HG03432 (cell line): ENCODE results near the gene NAV3.

Source experiments
- ATAC-seq: cut with Tn5 transposase; IDR thresholded peaks from one replicate; pipeline ENCODE4 v1.9.1; 2021; ENCODE audit warnings: mild to moderate bottlenecking, moderate library complexity; ENCODE audit not compliant: unreplicated experiment

Gene NAV3, protein sequence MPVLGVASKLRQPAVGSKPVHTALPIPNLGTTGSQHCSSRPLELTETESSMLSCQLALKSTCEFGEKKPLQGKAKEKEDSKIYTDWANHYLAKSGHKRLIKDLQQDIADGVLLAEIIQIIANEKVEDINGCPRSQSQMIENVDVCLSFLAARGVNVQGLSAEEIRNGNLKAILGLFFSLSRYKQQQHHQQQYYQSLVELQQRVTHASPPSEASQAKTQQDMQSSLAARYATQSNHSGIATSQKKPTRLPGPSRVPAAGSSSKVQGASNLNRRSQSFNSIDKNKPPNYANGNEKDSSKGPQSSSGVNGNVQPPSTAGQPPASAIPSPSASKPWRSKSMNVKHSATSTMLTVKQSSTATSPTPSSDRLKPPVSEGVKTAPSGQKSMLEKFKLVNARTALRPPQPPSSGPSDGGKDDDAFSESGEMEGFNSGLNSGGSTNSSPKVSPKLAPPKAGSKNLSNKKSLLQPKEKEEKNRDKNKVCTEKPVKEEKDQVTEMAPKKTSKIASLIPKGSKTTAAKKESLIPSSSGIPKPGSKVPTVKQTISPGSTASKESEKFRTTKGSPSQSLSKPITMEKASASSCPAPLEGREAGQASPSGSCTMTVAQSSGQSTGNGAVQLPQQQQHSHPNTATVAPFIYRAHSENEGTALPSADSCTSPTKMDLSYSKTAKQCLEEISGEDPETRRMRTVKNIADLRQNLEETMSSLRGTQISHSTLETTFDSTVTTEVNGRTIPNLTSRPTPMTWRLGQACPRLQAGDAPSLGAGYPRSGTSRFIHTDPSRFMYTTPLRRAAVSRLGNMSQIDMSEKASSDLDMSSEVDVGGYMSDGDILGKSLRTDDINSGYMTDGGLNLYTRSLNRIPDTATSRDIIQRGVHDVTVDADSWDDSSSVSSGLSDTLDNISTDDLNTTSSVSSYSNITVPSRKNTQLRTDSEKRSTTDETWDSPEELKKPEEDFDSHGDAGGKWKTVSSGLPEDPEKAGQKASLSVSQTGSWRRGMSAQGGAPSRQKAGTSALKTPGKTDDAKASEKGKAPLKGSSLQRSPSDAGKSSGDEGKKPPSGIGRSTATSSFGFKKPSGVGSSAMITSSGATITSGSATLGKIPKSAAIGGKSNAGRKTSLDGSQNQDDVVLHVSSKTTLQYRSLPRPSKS (N-terminal part only)

DNA sequence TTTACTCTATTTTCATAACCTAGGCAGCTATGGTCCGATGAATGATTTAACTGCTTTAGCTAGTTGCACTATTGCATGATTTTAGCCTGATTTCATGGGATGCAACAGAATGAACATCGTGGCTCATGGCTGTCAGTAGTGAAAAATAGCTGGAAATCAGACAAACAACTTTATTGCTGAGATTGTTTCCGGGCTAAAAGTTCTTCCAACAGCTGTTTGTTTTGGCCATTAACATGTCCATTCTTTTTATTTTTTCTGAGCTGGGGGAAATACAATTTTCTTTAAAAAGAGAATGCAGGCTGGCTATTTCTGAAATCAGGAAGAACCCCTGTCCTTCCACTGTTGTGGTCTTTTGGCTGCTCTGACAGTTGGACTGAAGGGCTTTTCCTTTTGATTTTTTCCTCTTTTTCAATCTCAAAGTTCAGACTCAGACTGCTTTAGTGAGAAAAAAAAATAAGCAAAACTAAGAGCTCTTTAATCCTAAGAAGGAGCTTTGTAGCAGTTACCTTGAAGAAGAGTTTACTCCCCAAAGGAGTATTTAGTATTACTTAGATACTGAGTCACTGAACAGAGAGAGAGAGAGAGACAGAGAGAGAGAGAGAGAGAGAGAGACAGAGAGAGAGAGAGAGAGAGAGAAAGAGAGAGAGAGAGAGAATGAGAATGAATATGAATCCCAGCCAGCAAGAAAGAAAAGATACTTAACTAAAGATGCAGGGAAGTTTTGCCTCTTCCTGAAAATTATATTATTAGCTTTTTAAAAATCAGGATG, at the start of gene NAV3:
Gene NAV3, plus strand, starts transcription at position 312 of the 769 bp plus-strand sequence. CDS start 568 bp downstream, outside the sequence.
- no peak for ATAC-seq

DNA sequence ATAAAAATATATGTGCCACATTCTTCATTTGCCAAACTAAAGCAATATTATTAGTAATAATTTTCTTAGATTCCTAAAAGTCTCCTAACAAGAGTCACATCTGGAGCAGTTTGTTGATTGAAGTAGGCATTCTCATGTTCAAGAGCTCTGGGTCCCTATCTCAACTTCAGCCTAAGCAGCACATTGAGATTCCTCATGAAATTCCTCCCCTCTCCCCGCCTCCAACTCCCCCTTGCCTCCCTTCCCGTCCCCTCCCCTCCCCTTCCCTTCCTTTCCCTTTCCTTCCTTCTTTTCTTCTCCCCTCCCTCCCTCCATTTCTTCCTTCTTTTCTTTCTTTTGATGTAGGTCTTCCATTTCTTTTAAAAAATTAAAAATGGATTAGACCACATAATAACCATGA, 48.7 kb upstream of the NAV3 start:
- ATAC-seq, result no peak

DNA sequence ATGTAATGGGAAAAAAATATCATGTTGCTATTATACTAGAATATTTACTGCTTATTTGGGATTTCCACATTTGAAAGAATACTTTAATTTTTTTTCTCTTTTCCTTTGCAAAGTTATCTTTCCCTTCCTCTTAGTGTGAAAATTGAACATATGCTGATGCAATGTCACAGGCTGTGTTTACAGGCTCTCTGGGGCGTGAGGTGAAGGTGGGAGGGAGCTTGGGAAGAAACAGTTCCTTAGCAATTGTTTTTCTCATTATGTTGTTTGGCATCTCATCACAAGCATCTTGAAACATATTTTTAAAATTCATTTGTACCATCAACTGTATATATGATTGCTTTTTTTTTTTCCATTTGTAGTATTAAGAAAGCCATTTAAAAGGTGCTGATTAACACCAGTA, 47.9 kb upstream of the NAV3 start:
- no peak for ATAC-seq

DNA sequence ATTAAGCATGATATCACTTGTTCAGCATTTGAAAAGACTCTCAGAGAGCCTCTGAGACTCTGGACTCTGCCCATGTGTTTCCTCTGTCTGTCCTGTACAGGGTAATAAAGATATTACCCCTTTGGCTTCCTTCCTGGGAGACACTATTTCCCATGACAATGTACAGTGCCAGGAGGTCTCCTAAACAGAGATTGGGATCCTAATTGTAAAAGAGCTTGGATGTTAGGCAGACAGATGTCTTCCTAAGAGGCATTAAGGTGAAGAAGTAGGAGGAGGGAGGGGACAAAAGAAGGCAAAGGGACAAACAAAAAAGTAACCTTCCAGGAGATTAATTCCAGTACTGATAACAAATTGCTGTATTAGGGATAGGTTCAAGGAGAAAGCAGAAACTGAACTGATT, 45.5 kb upstream of the NAV3 start:
- no peak for ATAC-seq

DNA sequence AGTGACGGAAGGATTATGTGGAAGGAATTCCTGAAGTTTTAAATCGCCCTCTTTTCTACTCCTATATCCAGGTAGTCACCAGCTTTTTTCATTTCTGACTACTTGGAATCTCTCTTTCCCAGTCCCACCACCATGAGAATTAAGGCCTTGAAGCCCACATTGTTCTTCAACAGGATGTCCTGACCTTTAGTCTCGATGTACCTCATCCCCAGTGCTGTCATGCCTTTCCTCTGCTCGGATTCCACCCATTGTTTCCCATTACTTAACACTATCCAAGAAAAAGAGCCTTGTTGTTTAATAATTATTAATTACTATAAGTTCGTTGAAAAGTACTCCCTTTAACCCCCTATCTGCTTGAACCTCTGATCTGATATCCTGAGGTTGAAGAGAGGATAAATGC, 44.0 kb upstream of the NAV3 start:
- ATAC-seq, result no peak

DNA sequence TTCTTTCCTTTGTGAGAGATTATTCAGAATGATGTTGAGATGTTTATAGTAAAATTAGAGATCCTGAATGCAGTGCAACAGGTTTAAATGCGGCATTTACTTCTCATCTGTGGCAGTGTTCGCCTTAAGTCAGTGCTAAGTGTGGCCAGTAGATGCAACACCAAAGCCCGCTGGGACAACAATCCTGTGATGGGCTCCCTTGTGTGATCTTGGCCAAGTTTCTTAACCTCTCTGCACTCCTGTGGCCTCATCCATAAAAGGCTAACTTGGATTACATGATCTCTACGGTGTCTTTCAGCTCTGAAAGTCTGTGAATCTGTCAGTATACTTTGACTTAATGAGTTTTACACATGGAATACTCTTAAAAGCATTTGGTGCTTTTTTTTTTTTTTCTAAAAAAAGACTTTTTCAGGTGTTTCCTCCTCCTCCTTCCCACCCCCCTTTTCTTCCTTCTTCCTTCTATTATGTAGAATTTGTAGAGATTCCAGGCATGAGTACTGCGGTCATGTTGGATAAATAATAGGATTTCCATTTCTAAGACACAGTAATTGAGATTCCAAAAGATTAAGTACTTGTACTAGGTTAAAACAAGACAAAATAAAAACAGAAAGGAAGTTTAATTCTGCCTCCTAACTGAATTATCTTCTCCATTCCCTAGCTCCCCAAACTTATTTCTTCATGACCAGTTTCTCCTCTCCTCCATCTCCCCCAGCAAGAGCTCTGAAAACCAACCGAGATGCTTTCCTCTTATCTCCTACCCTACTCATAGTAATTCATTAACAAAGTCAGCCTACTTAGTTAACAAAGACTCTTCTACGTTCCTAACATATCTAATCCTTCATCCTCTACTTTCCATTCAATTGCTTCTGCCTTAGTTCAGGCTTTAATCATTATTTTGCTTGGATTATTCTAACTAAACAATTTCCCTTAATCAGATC, 42.2 kb upstream of the NAV3 start:
- no peak for ATAC-seq

DNA sequence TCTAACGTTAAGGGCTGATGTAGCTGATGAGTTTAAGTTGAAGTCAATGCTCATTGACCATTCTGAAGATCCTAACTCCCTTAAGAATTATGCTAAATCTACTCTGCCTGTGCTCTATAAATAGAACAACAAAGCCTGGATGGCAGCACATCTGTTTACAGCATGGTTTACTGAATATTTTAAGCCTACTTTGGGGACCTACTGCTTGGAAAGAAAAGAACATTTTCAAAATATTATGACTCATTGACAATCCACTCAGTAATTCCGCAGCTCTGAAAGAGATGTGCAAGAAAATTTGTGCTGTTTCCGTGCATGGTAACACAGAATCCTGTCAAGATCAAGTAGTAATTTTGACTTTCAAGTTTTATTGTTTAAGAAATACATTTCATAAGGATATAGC, 35.0 kb upstream of the NAV3 start:
- no peak for ATAC-seq

DNA sequence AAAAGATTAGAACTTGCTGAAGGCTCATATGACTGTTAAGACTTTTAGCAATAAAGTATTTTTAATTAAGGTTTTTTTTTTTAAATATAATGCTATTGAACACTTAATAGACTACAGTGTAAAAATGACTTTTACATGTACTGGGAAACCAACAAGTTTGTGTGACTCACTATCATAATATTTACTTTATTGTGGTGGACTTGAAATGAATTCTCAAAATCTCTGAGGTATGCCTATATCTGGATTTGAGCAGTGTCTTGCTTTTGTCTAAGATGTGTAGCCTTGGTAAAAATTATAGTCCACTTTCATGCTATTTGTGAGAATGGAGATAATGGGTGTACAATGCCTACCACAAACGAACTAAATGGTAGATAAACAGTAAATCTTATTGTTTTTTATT, 33.9 kb upstream of the NAV3 start:
- ATAC-seq, result no peak

DNA sequence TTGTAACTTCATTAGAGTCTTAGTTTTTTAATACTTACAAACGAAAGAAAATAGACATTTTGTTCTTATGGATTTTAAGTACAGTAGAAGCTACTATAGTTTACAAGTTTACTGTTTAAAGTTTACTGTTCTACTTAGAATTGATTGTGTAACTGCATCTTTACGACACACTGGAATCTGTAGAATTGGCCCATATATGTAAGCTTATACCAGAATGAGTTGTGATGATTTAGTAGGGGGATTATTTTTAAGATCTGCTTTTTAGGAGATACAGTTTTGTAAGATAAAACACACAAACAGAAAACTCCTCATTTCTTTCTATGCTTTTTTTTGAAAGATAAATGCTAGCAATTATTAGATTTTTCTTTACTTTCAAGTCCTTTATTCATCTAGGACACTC, 30.2 kb upstream of the NAV3 start:
- no peak for ATAC-seq

DNA sequence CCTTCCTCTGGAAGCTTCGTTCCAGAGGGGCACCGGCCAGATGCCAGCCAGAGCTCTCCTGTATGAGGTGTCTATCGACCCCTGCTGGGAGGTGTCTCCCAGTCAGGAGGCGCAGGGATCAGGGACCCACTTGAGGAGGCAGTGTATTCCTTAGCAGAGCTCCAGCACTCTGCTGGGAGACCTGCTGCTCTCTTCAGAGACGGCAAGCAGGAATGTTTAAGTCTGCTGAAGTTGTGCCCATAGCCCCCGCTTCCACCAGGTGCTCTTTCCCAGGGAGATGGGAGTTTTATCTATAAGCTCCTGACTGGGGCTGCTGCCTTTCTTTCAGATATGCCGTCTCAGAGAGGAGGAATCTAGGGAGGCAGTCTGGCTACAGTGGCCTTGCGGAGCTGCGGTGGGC, 22.2 kb upstream of the NAV3 start:
- ATAC-seq, result no peak

DNA sequence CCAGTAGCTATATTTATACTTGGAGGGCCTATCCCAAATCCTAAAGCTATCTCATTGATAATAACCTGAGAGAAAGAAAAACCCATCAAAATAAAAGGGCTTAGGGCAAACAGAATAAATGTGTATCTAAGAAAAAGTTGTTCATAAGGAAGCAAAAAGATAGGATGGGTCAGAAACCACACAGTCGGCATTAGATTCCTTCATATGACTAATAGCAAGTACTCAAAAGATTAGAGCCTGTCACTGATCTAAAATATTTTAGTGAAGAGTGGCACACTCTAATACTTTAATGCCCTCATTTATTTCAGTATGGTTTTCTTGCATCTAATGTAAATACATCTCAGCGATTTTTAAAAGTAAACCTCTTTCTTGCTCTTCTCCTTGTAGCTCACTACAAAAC, 17.1 kb upstream of the NAV3 start:
- ATAC-seq, result no peak

DNA sequence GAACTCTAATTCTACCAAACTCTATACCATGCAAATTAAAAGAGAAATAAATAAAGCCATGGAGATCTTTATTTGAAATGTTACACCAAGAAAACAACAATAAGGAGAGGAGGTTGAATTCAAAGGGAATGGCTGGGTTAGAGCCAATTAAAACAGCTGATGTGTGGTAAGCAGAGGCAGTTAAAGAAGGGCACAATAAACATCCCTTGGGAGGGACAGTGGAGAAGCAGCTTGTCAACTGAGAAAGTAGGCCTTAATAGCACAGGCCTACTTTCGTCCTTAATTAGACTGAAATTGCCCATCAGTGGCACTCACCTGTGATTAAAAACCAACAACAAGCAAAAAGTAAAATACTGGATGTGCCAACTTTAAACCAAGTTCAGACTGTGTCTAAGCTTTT, 16.3 kb upstream of the NAV3 start:
- no peak for ATAC-seq

DNA sequence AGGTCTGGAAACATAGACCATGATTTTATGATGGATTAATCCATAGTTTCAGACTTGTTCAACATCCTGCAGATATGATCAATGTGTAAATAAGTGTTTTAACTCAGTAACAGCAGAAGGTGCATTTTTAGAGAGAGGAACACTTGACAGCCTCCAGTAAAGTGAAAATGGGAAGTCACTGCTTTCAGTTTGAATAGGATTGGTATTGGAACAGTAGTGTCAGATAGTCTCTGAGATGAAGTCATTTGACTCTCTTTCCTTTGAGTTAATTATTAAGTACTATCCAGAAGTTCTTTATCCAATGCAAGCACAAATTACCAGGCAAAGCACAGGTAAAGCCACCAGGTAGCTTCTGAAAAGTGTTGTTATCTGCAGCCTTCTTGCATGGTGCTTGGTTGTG, 14.5 kb upstream of the NAV3 start:
- peak; percentile 97 for ATAC-seq

DNA sequence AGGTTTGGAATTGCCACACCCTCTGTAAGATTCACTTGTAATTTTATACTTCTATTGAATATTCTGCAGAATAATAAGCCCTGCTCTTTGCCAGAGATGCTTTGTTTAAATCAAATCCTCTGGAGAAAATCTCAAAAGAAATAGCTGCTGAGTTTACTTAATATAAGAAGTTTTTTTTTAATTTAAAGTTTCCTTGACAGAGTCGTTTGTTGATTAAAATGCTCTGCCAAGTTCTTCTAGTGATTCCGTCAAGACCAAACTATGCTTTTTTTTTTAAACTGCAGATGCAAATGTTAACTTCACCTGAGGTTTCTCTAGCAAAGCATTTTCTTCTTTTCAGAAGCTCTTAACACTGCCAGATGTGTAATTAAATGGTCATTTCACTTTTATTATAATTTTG, 13.4 kb upstream of the NAV3 start:
- ATAC-seq, result no peak

DNA sequence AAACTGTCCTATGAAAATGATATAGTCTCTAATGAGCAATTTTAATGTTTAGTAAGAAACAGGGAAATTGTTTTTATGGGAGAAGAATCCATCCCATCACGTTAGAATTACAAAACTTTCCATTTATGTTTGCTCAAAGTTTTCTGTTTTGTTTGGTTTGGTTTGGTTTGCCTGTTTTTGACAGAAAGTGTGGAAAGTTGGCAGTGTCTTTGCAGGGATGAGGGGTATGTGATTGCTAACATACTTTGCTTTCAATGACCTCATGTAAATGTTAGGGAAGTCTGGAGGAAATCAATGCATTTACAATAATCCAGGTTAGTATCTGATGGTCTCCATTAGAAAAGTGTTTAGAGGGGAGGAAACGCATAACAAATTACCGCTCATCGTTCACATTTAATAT, 12.3 kb upstream of the NAV3 start:
- no peak for ATAC-seq

DNA sequence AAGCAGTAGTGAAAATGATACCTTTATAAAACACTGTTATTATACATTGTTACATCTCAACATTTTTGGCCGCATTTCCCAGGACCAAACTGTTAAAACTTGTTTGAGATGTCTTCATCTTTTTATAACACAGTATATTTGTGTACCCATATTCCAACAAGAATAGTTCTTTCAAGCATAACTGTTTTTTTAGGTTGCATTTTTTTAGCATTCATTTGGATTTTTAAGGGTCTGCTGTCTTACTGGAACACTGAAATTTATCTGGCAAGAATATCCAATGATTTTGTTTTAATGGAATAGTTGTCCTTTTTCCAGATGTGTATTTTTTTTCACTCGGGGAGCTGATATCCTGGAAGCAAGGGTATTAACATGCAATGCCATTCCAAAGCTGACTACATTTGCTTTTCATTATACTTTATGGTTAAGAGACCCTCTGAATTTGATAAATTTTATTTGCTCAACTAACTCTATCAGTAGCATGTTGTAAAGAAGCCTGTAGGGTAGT, 8.9 kb upstream of the NAV3 start:
- ATAC-seq, result no peak

DNA sequence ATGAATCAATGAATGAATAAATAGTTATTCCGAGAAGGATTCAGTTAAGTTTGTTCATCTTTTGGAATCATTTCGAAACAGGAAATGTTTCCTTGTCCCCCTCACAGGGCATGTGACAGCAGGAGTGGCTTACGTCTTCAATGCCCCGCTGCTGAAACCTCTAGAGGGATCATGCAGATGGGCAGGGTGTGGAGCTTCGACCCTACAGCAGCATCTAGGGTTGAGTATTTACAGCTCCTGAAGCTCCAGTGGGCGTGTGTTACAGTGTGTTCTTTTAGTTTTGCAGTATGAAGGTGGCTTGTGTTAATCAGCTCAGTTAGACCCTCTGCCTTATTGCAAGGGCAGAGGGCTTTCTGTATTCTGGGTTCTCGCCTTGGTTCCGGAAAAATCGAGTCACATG, 2.6 kb downstream of the NAV3 start:
- ATAC-seq, result no peak

DNA sequence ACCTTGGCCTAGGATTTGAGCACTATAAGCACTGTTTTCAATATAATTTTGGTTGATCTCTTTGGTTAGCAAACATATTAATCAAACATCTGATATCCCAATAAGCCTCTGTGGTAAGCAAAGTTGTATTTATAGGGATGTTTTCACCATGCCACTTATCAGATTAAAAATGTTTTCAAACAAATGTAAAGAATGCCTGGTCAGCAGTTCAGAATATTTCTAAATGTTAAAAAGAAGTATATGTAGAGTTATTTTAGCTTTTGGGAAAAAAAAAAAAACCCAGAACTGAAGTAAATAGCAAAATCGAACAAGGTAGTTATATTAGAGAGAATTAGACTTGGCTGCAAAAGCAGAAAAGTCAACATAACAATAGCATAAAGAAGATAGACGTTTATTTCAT, 3.9 kb downstream of the NAV3 start:
- ATAC-seq, result no peak

DNA sequence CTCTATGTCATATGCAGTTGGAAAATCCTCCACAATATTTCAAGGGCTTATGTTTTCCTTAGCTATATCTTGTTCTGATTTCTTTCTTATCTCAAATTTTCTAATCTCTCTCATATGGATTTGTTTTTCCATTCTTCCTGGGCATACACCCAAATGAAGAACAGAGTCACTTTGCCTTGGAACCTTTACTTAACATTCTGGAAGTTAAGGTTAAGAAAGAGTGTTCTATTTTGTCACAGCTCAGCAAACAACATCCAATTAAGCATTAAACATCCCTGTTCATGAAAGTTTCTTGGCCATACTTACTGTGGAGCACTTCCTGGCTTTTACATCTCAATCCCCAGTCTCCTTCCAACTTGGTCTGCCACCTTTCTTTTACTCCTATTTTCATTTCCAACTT, 5.3 kb downstream of the NAV3 start:
- no peak for ATAC-seq

DNA sequence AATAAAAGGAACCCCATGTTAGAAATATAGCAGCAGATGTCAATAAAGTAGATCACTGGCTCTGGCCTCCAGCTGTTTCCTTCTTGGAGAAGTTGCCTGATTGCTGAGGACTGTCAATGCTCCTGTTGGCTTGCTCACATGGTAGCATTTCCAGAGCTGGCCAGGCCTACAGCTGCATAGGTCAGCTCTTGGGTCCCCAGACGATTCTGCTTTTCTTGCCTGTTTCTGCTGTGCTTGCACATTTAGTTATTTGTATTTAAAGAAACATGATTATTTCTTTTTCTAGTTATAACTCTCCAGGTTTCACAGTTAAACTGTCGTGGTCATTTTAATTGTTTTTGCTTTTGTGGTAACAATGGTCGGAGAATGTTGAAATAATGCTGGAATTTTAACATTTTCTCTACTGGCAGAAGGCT, 7.2 kb downstream of the NAV3 start:
- ATAC-seq, result no peak
